Activated CD4-positive, alpha-beta T cell treated with anti-CD3 and anti-CD28 coated beads for 4 hours (primary cell): ENCODE data around the gene CRYBA1.

ENCODE experiments used
- DNase-seq, 2 donors: peaks; one replicate each; pipeline ENCODE4 v3.0.0-alpha.2; 2020

CRYBA1 gene

DNA sequence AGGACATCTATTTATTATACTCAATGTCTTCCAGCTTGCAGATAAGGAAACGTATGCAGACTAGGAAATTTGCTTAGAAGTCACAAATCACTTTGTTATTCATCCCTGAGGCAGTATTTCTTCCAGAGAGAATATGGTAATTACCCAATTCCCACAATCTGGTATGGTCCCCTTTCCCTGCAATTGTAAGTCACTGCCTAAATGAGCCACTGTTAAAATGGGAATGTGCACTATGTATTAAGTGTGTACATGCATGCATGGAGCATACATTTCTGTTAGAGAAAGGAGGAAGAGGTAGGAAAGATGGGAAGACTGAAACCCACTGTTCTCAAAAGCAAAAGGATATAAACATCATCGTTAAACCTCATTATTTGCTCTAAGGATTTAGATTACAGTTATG, 37.3 kb downstream of the CRYBA1 start:
- no peak for DNase-seq

DNA sequence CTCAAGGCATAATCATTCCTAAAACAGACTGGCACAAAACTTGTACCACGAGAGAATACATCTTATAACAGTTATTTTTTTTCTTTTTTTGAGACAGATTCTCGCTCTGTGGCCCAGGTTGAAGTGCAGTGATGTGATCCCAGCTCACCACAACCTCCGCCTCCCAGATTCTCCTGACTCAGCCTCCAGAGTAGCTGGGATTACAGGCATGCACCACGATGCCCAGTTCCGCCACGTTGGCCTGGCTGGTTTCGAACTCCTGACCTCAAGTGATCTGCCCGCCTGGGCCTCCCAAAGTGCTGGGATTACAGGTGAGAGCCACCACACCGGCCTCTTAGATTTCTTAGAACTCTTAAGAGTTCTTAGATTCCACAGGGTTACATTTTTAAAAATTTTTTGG, 43.2 kb downstream of the CRYBA1 start:
- DNase-seq, result no peak

DNA sequence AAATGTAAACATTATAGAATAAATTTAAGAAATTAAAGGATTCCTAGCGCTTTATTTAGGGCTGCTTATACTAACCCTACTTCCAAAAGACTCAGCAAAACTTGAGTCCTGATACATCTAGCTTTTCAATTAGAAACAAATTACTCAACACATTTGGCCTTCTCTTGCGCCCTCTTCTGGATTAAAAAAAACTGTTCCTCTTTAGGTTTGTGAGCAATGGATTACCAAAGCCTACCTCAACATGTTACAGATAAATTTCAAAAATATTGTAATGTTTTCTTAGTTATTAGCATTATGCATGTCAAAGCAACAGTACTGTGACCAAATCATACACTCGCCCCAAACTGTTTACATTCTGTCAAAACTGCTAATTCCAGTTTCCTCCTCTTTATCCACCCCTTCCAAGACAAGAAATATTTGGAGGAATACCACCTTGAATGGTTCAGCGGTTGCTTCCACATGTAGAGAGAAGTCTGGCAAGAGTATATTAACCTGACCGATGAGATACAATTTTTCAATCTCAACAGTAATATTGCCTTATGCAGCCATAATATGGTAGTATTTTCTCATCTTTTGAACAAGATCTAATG, 44.6 kb downstream of the CRYBA1 start:
- peak in 1 of 2 donors; percentile 34 for DNase-seq

DNA sequence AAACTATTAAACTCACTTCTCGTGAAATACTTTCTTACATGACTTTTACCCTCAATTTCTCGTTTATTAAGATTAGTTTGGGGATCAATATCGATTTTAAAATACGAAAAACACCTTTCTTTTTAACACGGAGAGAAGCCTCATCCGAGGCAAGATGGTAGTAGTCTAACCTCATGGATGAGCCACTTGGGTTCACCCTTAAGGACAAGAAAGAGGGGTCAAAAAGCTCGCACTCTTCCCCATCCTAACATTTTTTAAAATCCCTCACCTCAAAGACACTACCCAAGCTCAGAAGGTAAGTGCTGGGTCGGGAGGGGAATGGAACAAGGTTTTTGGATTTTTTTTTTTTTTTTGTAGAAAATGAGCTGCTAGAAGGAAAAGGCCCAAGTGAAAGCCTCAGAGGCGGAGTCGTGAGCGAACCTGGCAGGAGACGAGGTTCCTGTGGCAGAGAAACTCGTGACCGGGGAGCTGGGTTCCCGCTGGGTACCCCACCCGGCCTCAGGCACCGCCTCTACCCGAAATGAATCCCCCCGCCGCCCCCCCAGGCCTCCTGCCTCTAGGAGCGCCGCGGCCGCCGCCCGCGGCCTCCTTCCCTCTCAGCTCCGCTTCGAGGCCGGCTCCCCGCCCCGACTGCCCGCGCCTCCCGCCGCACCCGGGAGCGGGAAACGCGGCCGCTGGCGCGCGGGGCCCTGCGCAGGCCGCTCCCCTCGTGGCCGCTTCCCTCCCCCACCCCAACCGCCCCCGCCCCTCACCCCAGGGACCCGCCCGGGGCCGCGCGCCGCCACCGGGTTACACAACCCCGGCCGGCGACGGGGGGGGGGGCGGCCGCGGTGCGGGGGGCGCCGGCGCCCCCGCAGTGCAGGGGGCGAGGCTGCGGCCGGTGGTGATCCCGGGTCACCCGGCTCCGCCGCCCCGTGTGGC, 45.7 kb downstream of the CRYBA1 start:
- DNase-seq, result peak; percentile 51 to 65

DNA sequence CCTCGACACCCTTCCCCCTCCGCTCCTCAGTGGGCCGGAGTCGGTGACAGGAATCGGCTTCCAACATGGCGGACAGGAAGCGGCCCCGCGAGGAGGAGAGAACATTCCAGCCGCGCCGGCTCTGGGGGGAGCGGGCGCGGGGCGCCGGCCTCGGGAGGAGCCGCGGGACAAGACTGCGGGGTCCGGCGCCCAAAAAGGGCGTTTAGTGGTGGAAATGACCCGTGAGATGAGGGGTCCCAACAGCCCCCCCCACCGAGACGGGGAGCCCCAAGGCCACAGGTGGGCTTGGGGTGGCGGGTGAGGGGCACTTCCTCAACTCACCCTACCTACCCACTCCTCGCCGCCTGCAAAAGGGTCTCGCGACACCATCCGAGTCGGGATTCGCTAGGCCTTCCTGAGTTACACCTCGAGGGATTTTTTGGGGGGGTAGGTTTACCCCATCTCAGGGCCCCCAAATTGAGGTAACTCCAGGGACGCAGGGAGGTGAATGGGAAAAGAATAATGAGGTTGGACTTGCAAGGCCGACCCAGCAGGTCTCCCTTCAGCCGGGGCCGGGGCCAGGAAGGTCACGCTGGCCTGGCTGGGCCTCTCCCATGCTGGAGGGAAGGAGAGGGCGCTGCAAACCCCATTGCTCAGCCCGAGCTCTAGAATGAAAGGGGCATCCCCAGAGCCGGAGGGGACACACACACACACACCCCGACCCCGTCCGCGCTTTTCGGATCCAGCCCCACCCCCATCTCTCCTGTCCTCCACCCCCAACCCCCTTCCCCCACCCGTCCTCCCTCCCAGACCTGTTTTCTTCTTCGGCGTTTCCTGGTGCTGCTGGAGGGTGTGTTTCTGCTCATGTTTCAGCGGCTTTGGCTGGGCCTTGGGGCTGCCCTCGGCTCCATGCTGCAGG, 46.6 kb downstream of the CRYBA1 start:
- DNase-seq, result peak; percentile 57 to 65

DNA sequence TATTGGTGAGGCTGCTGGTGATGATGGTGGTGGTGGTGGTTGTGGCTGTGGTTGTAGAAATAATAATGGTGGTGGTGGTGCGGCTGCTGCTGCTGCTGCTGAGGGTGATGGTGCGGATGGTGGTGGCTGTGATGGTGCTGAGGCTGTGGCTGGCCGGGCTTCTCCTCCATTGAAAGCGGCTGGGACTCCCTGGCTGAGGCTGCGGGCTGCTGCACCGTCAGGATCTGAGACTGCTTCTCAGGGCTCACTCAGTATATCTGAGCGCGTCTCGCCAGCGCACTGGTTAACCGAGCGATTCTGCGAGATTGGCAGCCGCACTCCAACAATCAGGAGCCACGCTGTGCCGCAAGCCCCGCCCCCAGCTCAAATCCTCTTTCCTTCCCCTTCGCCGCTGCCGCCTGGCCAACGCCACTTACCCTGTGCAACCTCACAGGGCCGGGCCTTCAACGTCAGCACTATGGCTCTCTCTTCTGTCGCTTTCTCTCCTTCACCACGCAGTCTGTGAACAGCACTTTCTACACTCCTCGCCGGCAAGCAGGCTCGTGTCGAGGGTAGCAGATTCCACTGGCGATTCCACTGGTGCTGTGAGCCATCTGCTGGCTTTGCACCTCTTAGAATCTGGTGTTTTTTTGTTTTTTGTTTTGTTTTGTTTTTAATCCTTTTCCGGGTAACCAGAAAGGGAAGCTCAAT, 47.4 kb downstream of the CRYBA1 start, which contains the start of gene NUFIP2:
TSS of gene NUFIP2 (minus strand) at position 259 of the 690 bp plus-strand sequence. CDS start at position 170, 89 bp downstream.
- DNase-seq, result peak; percentile 97 to 98

DNA sequence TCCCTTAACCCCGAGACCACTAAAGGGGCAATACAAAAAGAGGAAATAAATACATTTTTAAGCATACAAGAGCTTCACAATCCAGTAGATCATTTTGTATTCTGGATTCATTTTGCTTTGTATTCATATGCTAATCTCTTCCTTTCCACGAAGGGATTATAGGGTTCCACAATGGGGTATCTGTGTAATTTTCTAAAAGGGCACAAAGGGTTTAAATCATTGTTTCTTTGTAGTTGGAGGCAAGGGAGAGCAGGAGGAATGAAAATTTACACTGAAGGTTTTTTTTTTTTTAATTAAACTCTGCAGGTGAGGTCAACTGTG, 47.9 kb downstream of the CRYBA1 start:
- DNase-seq, result no peak

DNA sequence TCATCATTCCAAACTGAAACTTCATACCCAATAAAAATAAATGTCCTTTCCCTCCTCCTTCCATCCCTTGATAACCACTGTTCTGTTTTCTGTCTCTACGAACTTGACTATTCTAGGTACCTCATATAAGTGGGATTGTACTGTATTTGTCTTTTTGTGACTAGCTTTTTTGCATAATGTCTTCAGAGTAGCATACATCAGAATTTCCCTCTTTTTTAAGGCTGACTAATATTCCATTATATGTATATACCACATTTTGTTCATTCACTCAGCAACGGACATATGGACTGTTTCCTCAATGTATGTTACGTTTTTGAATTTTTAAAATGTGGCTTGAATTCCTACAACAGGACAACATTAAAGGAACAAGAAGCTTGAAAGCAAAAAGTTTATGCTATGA, 48.8 kb downstream of the CRYBA1 start:
- no peak for DNase-seq

DNA sequence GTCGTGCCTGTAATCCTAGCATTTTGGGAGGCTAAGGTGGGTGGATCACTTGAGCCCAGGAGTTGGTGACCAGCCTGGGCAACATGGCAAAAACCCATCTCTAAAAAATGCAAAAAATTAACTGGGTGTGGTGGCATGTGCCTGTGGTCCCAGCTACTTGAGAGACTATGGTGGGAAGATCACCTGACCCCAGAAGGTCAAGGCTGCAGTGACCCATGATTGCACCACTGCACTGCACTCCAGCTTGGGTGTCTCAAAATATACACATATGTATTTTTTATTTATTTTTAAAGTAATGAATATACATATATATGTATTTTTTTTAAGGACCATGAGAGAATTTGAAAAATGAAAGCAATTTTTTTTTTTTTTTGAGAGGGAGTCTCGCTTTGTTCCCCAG, 52.4 kb downstream of the CRYBA1 start:
- no peak for DNase-seq

DNA sequence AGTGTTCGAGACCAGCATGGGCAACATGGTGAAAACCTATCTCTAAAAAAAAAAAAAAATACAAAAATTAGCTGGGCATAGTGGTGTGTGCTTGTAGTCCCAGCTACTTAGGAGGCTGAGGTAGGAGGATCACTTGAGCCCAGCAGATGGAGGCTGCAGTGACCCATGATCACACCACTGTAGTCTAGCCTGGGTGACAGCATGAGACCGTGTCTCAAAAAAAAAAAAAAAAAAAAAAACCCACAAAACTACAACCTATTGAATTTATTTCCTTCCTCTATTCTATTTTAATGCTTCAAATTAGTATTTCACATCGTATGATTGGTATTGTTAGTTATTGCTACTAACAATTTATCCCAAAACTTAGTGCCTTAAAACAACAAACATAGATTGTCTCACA, 56.7 kb downstream of the CRYBA1 start:
- DNase-seq, result no peak
